ENCODE results near the gene L3HYPDH.

Gene L3HYPDH

DNA sequence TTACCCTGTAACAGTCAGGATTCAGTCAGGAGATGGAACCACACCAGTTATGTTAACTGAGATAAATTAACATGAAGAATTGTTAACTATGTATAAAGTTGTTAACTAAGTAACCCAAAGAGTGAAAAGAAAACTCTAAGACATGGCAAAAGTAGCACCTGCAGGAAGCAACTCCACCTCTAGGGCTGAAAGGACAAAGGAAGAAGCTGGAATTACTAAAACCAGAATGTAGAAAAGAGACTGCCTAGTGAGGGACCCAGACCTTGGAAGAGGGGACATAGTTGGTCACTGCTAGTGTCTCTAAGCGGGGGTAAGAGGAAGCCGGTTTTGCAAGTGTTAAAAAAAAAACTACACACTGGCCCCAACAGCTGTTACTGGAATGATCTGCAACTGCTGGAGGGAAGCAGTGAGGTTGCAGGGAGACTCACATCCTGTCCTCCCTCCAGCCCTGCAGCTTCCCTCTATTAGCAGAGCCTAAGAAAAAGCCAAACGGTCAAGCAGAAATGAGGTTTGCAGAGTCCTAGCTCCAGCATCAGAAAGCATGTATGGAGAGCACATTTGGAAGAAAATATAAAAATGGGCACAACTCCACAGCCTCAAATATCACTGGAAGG is 58.8 kb downstream of the L3HYPDH start:
- DNase-seq (ENCODE audit: low read depth), result no peak

DNA sequence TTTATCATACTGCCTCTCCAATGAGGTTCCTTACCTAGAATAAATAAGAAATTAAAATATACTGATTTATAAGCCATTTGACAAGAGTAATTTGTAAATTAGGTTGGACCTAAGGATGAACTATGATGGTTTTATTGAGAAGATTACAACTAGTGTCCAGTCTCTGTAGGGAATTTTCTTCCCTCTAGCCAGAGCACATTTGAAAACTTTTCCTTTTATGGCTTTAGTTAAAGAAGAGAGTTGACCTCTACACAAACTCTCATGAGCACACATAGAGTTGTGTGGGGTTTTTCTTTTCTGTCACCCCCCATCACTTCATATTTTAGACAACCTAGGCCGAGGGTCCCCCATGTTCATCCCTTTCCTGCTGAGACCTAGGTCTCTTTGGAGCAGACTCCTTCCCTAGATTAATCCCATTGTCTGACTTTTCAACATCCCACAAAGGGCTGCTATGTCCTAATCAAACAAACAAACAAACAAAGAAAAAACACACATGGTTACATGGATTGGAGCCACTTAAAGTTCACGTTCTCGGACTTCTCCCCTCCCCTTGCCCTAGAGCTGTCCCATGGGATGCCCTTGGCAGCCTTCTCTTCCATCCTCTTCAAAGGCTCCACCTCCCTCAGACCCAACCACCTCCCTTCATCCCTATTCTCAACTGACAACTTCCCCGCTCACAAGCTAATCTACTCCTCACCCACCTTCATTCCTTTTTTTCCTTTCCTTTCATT is 59.7 kb downstream of the L3HYPDH start:
- no peak for DNase-seq (ENCODE audit: low read depth)

Measured in stimulated activated CD8-positive, alpha-beta memory T cell treated with anti-CD3 and anti-CD28 coated beads, Interleukin-7, amount 100 ng/mL, for 24 hours (primary cell).